ENCODE data around the gene HMGA1.

The HMGA1 gene

GRCh38 chr6:34204693-34205092, 32.0 kb upstream of the HMGA1 start:
- H3K36me3 ChIP-seq (replicated peaks), result no peaks in the 10 kb centered on the region
- no peak for DNase-seq
- no peaks in the 10 kb centered on the region for H3K27me3 ChIP-seq (replicated peaks)
- no peak for TF ChIP-seq CTCF (IDR thresholded peaks at IDR 0.05; ENCODE audit: low read depth, low read length, missing control alignments)
- H3K4me3 ChIP-seq (ENCODE audit: low read depth, low read length), result no peak overlapping the region
- no peak overlapping the region for H3K27ac ChIP-seq
- in situ Hi-C loops (cut with HindIII; ENCODE audit: low pct_ligation_motif_present, low sequenced_read_pairs), result no loop called here

GRCh38 chr6:34205466-34205865, 31.2 kb upstream of the HMGA1 start:
- no peak overlapping the region for H3K4me3 ChIP-seq (ENCODE audit: low read depth, low read length)
- H3K27me3 ChIP-seq (replicated peaks), result no peaks in the 10 kb centered on the region
- no peak overlapping the region for H3K27ac ChIP-seq
- in situ Hi-C loops (cut with HindIII; ENCODE audit: low pct_ligation_motif_present, low sequenced_read_pairs), result no loop called here
- TF ChIP-seq CTCF (IDR thresholded peaks at IDR 0.05; ENCODE audit: low read depth, low read length, missing control alignments), result no peak
- peak; percentile 1 for DNase-seq
- no peaks in the 10 kb centered on the region for H3K36me3 ChIP-seq (replicated peaks)

GRCh38 chr6:34205916-34206315, 30.8 kb upstream of the HMGA1 start:
- H3K27ac ChIP-seq, result no peak overlapping the region
- in situ Hi-C loops (cut with HindIII; ENCODE audit: low pct_ligation_motif_present, low sequenced_read_pairs), result no loop called here

GRCh38 chr6:34206726-34207125, 29.9 kb upstream of the HMGA1 start:
- Histone ChIP-seq H3K27me3 (replicated peaks) (no peaks in the 10 kb centered on the region), H3K27ac (no peak overlapping the region), H3K4me3 (ENCODE audit: low read depth, low read length) (no peak overlapping the region), H3K36me3 (replicated peaks) (no peaks in the 10 kb centered on the region)
- no peak for TF ChIP-seq CTCF (IDR thresholded peaks at IDR 0.05; ENCODE audit: low read depth, low read length, missing control alignments)
- in situ Hi-C loops (cut with HindIII; ENCODE audit: low pct_ligation_motif_present, low sequenced_read_pairs), result no loop called here
- DNase-seq, result no peak

More at GRCh38 chr6:34205916-34206315, 30.8 kb upstream of the HMGA1 start:
- H3K4me3 ChIP-seq (ENCODE audit: low read depth, low read length), result no peak overlapping the region
- no peaks in the 10 kb centered on the region for H3K36me3 ChIP-seq (replicated peaks)
- no peak for TF ChIP-seq CTCF (IDR thresholded peaks at IDR 0.05; ENCODE audit: low read depth, low read length, missing control alignments)
- no peak for DNase-seq
- no peaks in the 10 kb centered on the region for H3K27me3 ChIP-seq (replicated peaks)

GRCh38 chr6:34207695-34208443, 28.8 kb upstream of the HMGA1 start:
- Histone ChIP-seq H3K36me3 (replicated peaks) (no peaks in the 10 kb centered on the region), H3K27ac (no peak overlapping the region), H3K4me3 (ENCODE audit: low read depth, low read length) (no peak overlapping the region), H3K27me3 (replicated peaks) (no peaks in the 10 kb centered on the region)
- no peak for DNase-seq
- in situ Hi-C loops (cut with HindIII; ENCODE audit: low pct_ligation_motif_present, low sequenced_read_pairs), result no loop called here
- TF ChIP-seq CTCF (IDR thresholded peaks at IDR 0.05; ENCODE audit: low read depth, low read length, missing control alignments), result no peak

GRCh38 chr6:34213772-34214171, 22.9 kb upstream of the HMGA1 start:
- Histone ChIP-seq H3K27me3 (replicated peaks) (no peaks in the 10 kb centered on the region), H3K4me3 (ENCODE audit: low read depth, low read length) (no peak overlapping the region), H3K36me3 (replicated peaks) (no peaks in the 10 kb centered on the region), H3K27ac (no peak overlapping the region)
- no peak for DNase-seq
- TF ChIP-seq CTCF (IDR thresholded peaks at IDR 0.05; ENCODE audit: low read depth, low read length, missing control alignments), result no peak
- in situ Hi-C loops (cut with HindIII; ENCODE audit: low pct_ligation_motif_present, low sequenced_read_pairs), result no loop called here
